NCI-H524 (cell line): ENCODE results near the gene IGLL5.
A peak's percentile ranks its signal among the peaks of the same experiment; 100 is the strongest.

Source experiments
- DNase-seq, 2 experiments: peaks; one replicate each; lab custom pipeline; 2025; lab: John Stamatoyannopoulos, UW

Gene IGLL5

DNA sequence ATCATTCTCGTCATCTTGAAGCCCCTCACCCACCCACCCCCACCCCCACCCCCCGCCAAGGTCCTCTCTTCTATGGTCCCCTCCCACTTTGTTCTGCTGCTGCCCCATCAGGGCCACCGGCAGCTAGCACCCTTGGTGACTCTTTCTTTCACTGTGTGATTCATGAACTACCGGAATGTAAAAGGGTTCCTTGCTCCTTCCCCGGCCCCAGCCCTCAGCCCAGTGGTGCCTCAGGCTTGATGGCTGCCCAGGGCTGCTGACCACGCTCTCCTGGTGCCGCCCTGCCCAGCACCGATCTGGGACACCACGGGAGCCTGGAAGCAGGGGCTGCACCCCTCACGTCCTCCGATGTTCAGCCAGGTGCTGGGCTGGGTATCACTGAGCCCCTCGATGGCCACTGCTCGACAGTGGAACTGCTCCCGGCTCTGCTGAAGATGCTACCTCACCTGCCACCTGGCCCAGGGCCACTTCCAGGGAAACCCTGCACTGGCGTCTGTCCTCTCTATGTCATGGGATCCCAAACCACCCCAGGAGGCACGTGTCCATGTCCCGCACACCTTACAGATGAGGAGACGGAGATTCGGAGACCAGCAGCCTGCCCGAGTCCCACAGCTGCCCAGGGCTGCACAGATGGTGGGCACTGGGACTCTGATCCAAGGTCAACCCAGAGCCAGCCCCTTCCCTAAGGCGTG is 39.7 kb downstream of the IGLL5 start:
- no peak for DNase-seq

DNA sequence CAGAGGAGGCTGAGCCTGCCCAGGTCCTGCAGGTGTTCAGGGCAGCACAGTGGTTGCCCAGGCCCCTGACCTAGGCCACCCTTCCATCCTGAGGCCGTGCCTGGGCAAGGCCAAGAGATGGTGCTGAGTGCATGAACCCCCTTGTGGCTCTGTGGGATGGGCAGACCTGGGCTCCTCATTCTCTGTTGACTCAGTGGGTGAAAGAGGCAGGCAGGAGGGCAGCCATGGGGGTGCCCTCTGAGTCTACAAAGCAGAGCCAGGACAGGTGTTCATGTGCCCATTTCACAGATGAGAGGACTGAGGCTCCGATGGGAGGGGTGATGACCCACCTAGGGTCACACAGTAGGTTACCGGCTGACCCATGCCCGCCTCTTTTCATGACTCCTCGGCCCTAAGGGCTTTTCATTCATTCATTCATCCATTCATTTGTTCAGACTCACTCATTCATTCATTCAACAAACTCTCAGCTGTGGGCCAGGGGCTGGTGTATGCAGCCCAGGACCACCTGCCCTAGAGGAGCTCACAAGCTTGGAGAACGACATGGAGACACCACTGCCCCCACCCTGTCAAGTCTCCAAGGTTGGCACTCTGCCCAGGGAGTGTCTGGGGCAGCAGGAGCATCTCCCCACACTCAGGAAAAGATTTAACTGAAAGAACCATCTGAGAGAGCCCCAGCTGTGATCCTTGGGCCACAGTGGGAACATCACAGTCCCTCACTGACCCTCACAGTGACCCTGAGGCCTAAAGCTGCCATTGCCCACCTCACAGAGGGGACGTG is 40.5 kb downstream of the IGLL5 start:
- DNase-seq = no peak

DNA sequence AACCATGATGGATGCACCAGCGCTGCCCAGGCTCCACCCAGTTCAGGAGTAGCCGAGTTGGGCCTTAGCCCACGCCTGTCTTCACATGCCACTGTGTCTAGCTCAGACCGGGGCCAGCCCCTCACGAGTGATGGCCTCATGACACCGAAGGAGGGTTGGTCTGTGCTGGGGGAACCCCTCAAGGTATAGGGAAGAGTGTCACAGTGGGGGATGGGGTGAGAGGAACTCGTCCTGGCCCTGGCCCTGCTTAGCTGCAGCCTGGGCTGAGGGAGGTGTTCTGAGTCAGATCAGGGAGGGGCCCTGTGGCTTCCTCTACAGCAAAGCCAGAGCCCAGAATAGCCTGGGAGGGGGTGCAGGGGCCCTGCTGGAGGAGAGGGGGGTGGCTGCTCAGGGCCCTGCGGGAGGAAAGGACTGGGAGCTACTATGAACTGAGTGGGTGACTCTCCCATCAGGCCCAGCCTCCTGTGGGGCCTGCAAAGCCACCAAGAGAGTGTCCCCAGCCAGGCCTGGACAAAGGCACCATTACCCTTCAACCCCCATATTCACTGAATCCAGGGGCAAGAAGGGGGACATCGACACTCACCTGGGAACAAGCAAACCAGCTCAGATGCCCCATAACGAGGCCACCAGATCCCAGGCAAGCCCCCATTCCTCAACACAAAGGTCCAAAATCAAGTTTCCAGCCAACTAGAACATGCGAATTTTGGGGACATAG is 41.2 kb downstream of the IGLL5 start:
- no peak for DNase-seq

DNA sequence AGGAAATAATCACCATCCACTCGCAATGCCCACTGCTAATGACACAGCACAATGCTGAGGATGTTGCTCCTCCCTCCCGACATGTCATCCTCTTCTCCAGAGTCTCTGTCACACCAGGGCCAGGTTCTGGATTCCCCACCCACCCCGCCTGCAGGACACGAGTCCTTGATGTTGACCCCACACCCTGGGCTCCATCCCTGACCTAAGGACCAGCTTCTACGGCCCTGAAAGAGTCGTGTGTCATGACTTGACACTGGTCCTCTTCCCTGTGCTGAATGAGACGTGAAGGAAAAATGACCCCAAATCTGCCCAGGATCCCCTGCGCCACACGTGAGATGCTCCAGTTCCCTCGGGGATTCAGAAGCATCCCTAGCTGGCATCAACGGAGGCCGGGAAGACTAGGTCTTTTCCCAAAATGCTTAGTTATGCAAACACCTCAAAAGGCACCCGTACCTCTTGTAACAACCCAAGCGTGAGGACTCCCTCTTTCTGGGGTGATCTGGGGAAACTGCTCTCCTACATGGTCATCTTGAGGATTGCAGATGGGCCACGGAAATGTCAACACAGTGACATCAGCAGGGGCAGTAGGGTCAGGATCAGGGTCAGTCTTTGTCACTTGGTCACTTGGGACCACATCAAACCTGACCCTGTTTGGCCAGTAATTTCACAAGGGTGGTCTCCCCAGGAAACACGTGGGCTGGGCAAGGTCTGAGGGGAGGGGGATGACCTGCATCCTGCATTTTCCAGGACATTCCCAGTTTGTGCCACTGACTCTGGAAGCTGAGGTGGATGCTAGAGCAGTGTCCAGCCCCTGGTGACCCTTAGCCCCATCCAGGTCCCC is 42.0 kb downstream of the IGLL5 start:
- DNase-seq = no peak

DNA sequence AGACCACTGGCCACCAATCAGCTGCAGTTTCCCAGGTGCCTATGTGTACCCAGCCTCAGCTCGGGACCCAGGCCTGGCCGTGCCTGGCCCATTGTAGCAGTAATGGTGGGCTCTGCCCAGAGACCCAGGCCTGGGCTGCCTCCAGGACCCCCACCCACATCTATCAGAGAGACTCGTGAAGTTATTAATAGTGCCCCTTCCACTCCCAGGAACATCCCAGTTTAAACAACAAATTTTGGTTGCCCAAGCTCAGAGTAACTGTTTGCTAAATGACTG is 42.5 kb downstream of the IGLL5 start:
- no peak for DNase-seq

DNA sequence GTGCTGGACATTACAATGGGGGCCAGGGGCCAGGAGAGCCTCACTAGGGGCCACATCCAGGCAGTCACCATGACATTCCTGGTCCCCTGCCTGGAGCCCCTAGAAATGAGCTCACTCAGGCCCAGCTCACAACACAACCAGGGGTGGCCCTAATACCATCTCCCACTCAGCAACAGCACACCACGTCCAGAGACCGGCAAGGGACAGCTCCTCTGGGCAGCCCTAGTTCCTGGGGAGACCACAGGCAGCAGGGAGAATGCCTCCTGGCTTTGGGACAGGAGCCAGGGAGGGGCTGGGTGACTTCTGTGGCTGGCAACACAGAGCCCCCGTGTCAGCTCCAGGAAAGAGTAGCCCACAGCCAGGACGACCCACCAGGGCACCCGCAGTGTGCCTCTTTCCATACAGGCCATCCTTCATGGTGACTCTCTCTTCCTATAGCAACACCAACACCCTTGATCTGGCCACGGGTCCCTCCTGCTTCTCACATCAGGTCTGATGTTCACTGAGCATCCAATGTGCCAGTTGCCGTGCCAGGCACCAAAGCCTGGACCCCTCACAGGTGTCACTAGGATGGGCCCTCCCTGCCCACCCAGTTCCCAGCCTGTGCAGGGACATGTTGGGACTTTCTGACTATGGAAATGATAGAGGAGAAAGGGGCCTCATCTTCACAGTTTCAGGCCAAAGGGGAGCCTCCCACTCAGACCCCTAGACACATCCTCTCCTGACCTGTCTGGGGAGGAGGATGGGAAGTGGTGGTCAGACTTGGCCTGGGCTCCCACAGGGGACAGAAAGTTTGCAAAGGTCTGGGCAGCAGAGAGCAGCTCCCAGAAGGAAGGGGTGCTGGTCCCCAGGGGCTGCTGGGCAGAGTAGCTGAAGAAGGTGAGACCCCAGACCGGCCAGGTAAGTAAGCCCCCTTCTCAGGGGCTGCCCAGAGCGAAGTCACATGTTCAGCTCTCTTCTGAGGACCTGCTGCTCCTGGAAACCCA is 43.2 kb downstream of the IGLL5 start:
- DNase-seq = no peak

DNA sequence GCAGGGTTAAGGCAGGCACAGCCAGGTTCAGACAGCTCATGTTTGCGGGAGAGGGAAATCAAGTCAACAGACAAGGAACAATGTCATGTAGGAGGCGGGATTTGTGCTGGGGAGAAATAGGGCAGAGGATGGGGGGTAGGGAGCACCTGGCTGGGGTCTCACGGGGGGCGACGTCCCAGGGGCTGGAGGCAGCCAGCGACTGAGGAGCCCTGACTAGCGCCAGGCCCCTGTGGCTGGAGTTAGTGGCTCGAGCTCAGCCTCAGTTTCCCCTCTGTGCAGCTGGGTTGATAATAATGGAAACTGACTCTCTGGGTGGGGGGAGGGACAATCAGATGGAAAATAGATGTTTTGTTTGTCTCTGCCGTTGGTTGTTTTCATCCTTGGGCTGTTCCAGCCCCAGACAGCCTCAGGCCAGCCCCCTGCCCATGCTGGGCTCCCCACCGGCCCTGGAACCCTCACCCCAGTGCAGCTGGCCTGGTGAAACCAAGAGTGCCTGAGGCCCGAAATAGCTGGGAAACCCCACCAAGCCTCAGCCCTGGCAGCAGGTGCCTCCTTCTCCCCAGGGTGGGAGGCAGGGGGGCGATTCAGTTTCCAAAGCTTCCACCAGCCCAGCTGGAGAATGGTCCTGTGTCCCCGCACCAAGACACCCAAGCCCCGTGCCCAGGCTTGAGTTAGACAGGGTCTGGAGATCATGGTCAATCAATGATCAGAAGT is 44.1 kb downstream of the IGLL5 start:
- no peak for DNase-seq

DNA sequence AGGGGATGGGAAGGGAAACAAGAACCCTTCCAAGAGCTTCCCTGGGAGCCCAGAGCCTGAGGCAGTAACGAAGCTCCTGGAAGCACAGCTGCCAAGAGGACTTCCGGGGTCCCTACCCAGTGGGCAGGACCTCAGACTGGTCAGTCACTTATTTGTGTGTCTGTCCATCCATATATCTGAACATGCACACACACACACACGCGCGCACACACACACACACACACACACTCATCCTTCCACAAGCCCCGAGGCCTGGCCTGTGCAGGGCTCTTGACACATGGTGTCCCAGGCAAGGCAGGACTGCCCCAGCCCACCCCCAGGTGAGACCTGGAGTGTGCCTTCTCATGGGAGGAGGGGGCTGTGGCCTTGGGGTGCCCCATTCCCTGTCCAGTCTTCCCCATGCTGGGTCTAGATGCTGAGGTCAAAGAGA is 44.9 kb downstream of the IGLL5 start:
- DNase-seq = no peak

DNA sequence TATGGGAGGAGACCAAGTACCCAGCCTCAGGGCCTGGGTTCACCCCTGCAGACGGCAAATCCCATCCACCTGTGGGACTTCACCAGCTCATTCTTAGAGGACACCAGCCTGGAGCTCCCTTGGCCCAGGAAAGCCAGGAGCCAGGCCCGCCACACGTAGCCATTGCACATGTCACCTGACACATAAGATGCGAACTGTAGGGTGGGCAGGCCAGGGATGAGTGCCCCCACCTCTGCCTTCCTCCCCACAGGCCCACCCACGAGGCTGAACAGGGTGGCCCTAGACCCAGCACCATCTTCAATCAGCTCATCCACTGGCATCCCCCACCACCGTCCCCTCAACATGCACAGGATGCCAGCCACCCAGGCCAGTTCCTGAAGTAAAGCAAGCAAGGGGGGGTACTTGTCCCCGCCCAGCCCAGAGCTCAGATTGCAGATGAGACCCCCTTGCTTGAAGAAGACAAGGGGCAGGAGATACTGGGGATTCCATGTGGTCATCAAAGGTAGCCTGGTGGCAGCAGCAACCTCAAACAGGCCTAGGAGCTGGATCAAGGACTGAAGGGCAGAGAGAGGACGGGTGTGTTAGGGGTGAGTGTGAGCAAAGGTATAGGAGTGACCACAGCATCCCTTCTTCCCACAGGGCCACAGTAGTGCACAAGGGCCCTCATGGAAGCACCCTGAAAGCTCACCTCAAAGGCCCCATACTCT is 45.6 kb downstream of the IGLL5 start:
- DNase-seq = no peak

DNA sequence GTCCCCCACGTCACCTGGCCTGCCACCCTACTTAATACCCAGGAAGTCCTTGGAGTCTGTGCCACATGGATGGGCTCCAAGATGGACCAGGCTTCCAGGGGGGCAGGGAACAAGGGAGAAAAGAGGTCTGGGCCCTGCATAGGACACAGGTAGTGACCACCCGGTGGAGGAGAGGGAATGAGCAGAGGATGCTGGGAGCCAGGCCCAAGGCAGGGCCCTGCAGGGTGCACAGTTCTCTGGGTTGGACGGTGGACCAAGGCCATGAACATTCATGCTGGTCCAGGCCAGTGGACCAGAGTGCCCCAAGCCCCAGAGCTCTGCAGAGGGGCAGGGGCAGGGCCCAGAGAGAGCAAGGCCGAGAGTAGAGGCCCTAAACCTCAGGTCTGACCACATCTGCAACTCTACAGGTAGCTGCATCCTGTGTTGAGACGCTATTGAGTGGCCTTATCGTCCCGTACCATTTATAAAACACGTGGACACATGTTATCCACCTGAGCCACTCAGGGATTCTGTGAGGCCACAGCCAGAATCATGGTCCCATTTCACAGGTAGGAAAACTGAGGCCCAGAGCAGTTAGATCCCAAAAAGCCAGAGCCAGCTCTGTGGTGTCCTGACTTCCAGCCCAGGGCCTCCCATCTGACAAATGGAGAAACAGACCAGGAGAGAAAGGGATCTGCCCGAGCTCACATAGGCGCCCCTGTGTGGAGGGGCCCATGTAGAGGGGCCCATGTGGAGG is 46.4 kb downstream of the IGLL5 start:
- no peak for DNase-seq

DNA sequence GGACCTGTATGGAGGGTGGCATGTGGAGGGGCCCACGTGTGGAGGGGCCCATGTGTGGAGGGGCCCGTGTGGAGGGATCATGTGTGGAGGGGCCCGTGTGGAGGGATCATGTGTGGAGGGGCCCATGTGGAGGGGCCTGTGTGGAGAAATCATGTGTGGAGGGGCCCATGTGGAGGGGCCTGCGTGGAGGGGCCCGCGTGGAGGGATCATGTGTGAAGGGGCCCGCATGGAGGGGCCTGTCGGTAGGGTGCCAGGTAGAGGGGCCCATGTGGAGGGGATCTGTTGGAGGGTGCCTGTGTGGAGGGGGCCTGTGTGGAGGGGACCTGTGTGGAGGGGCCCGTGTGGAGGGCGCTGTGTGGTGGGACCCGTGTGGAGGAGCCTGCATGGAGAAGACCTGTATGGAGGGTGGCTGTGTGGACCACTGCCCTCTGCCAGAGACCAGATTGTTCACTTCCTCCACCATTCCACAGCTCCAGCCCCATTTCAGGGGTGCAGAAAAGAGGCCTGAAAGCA is 47.0 kb downstream of the IGLL5 start:
- DNase-seq = no peak

DNA sequence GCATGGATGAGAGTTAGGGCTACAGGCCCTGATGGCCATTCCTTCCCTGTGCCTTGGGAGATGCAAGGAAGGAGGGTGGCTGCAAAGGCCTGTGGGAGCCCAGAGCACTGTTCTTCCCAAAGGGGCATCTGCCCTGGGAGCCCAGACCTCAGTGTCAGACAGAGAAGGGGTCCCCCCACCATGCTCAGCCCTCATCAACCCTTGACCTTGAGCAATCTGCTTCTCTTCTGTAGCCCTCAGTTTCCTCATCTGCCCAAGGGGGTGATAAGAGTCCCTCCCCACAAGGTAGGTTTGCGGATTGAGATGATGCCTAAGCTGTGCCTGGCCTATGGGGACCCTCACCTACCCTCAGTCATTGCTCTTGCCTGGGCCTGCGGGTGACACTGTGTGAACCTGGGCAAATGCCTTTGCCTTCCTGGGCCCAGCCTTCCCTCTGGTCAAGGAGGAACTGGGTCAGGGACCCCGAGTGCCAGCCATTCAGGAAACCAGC is 47.5 kb downstream of the IGLL5 start:
- no peak for DNase-seq

DNA sequence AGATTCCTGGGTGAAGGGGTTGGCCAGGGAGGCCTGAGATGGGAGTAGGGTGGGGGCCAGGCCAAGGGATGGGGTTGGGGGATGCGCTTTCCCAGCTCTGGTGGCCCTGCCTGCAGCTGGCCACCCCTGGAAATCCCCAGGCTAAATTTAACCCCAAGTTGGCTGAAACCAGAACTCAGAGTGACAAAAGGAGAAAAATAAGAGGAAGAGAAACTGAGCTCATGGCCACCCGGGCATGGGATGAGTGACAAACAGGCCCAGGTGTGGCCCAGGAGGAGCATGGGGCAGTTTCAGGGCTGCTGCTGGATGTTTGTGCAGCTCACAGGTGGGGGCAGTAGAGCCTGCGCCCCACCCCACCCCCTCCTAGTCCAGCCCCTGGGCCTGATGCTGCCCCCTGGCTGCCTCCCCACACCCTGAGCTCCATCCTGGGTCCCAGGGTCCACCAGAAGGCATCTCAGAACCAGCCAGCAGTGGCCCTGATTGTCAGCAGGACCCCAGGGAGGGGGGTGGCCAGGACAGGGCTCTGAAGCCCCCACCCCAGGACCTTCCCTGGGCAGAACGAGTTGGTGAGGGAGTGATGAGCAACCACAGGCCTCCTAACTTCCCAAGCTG is 48.0 kb downstream of the IGLL5 start:
- no peak for DNase-seq

DNA sequence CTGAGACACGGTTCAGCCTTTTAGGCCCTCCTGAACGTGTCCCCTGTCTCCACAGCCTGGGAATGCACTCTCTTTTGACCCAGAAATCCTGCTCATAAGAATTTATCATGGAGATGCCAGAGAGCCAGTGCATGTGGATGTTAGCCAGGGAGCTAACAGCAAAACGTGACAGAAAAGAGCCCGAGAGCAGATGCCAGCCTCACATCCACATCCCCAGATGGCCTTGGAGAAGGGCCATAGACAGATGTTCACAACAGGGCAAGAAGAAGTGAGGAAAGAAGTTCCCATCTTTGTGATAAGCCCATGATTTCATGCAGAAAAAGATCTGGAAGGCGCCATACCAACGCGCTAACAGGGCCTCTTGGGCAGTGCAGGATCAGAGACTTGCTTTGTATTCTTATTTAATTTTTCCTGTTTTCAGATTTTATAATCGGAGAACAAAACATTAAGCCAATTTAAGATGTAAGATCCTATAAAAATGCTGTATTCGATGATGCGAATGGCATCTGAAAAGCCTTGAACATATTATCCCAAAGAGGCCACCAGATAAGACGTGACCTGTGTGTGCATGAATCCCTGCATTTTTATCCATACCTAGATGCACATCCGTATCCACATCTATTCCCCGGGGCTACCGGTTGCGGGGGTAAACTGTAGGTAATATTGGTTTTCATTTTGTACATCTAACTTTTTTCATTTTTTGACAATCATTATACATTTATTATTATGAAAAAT is 48.7 kb downstream of the IGLL5 start:
- peak in 1 of 2 experiments; percentile 66 for DNase-seq

DNA sequence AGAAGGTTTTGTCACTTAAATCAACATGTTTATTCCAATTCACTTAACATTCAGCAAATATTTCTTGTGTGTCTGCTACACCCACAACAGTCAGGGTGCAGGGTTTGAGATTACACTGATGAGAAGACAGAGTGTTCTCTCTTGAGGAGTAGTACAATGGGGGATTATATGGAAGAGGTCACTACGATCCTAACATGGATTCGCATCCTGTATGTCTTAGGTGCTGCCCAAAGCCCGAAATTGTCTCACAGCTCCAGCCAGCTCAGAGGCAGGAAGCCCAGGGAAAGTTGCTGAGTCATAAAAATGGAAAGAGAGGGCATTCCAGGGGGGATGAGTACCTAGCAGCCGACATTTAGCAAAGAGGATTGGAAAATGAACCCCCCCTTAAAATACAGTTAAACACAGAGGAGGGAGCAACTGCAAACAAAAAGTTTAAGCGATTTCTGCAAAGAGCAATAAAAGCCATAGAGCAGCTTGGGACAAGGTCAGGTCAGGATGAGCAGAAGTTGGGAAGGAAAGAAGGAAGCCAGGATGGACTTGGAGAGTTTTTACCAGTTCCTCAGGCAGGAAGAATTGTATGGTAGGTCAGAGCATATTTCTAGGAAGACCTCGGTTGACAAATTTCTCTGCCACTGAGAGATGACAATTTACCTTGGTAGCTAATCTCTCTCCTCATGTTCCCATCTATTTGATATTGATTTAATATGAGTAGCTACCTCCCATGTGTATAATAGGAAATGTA is 49.5 kb downstream of the IGLL5 start:
- no peak for DNase-seq

DNA sequence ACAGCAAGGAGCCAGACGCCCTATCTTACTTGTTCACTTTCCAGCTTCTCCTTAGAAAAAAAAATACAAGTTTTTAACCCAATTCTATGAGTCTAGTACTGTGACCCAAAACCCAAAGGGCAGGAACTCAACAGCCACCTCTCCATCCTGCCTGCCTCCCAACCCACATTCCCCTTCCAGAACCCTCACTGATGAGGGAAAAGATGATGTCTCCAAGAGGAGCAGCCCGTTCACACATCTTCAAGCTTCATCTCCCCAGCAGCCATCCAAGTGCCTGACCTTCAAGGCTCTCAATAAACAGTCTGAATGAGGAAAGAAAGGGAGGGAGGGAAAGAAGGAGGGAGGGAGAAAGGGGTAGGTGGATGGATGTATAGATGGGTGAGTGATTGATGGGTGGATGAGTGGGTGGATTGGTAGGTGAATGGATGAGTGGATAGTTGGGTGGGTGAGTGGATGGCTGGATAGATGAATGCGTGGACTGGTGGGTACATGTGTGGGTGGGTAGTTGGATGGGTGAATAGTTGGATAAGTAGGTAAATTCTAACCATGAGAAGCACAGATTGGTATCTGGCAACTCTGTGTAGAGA is 50.4 kb downstream of the IGLL5 start:
- no peak for DNase-seq
